Measurements from ENCODE around the gene CLDN22. TPM values are rescaled to one million over a fixed set of nuclear protein-coding genes. Genes with fewer than 3 reads are reported as not detected.

CLDN22 gene
- total RNA-seq: not detected

GRCh38 chr4:183320211-183321059, at the start of gene CLDN22:
Gene CLDN22, minus strand, starts transcription at chr4:183320276. Its CDS starts 58 bp downstream, at chr4:183320218.

GRCh38 chr4:183322326-183322725, 2.2 kb upstream of the CLDN22 start, which contains the start of gene CLDN24:
Gene CLDN24, minus strand, starts transcription at chr4:183322426. Its CDS starts 0 bp downstream, at chr4:183322426.

Other genes with a start within 250 kb of the CLDN22 start
- under 1 TPM; 0.51 to 0.81 TPM for gene WWC2, start 221.0 kb downstream of the CLDN22 start, total RNA-seq
- gene CLDN24, start 2.1 kb upstream of the CLDN22 start, total RNA-seq: not detected
- gene CDKN2AIP, start 124.4 kb upstream of the CLDN22 start, total RNA-seq: 10 to 100 TPM; 27.7 to 29.7 TPM
- gene ING2, start 184.8 kb upstream of the CLDN22 start, total RNA-seq: 10 to 100 TPM; 11.7 to 14.9 TPM